Kidney glomerular epithelial cell (primary cell): ENCODE data around the gene PISD.

Experiments
- DNase-seq: peaks from one replicate; lab custom pipeline; 2025; lab: John Stamatoyannopoulos, UW

Gene PISD

GRCh38 chr22:31625661-31626426, 36.2 kb downstream of the PISD start:
- DNase-seq: no peak

- DNase-seq: no peak
Measured at GRCh38 chr22:31625257-31625640, 36.8 kb downstream of the PISD start.

GRCh38 chr22:31623592-31624304, 38.3 kb downstream of the PISD start:
- no peak for DNase-seq

GRCh38 chr22:31622980-31623379, 39.0 kb downstream of the PISD start:
- no peak for DNase-seq

GRCh38 chr22:31621507-31622124, 40.4 kb downstream of the PISD start:
- no peak for DNase-seq

- DNase-seq: no peak
Measured at GRCh38 chr22:31620756-31621480, 41.1 kb downstream of the PISD start.

GRCh38 chr22:31619611-31620300, 42.3 kb downstream of the PISD start:
- DNase-seq: no peak

- DNase-seq: no peak
Measured at GRCh38 chr22:31618471-31619176, 43.4 kb downstream of the PISD start.

GRCh38 chr22:31618057-31618456, 44.0 kb downstream of the PISD start:
- no peak for DNase-seq

- DNase-seq: no peak
Measured at GRCh38 chr22:31616315-31616980, 45.6 kb downstream of the PISD start.

GRCh38 chr22:31615940-31616314, 46.1 kb downstream of the PISD start:
- no peak for DNase-seq

- DNase-seq: no peak
Measured at GRCh38 chr22:31615491-31615860, 46.5 kb downstream of the PISD start.

GRCh38 chr22:31614781-31615490, 47.1 kb downstream of the PISD start:
- DNase-seq: no peak

- no peak for DNase-seq
Measured at GRCh38 chr22:31613904-31614296, 48.1 kb downstream of the PISD start.

- DNase-seq: no peak
Measured at GRCh38 chr22:31613286-31613903, 48.6 kb downstream of the PISD start.

- no peak for DNase-seq
Measured at GRCh38 chr22:31612891-31613285, 49.1 kb downstream of the PISD start.

GRCh38 chr22:31611061-31611760, 50.8 kb downstream of the PISD start:
- DNase-seq: no peak

GRCh38 chr22:31610611-31611010, 51.4 kb downstream of the PISD start:
- DNase-seq: no peak

GRCh38 chr22:31609716-31610115, 52.3 kb downstream of the PISD start:
- no peak for DNase-seq
